DMS53 (cell line): Measurements from ENCODE around the gene POLR1A.

Experiments used
- DNase-seq: peaks from one replicate; lab custom pipeline; 2025; lab: John Stamatoyannopoulos, UW

POLR1A gene

GRCh38 chr2:86064006-86064405 is 41.7 kb downstream of the POLR1A start:
- no peak for DNase-seq

DNA sequence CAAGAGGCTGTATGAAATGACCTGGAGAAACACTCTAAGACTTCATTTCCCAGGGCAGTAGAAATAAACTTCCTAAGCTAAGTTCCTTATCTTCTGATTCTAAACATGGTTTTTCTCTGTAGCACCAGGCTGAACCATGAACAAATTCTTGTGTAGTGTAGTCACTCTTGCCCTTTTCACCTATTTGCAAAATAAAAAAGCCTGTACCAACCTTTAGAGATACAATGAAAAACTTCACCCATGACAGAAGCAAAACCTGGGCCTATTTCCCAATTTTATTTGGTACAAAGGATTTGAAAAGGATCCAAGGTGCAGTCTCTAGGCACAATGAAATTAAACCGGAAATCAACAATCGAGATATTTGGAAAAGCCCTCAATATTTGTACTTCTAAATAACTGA is 43.6 kb downstream of the POLR1A start:
- no peak for DNase-seq

DNA sequence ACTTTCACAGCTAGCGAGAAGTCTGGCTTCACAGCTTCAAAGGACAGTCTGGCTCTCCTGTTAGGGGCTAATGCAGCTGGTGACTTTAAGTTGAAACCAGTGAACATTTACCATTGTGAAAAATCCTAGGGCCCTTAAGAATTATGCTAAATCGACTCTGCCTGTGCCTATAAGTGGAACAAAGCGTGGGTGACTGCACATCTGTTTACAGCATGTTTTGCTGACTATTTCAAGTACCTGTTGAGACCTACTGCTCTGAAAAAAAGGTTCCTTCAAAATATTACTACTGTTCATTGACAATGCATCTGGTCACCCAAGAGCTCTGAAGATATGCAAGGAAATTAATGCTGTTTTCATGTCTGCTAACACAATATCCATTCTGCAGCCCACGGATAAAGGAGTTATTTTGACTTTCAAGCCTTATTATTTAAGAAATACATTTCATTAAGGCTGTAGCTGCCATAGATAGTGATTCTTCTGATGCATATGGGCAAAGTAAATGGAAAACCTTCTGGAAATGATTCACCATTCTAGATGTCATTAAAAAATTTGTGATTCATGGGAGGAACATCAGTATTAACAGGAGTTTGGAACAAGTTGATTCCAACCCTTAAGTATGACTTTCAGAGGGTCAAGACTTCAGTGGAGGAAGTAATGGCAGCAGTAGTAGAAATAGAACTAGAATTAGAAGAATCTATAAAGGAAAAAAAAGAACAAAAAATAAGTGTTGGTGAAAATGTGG is 48.9 kb downstream of the POLR1A start:
- no peak for DNase-seq

DNA sequence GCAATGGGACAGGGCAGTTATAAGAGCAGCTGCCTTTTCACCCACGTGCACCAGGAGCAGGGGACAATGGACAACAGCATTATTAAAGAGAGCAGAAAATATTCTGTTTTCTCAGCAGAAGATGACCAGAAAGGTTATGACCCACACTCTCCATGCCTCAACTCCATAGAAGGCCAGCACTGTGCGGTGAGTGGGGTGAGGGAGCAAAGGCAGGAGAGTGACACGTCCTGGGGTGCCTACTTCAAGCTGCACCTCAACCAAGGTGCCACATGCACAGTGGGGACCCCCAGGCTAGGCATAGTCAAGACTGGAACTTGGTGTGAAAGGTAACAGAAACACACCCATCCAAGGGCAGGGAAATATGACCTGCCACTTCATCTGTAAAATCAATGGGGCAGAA is 50.4 kb downstream of the POLR1A start:
- DNase-seq = no peak

DNA sequence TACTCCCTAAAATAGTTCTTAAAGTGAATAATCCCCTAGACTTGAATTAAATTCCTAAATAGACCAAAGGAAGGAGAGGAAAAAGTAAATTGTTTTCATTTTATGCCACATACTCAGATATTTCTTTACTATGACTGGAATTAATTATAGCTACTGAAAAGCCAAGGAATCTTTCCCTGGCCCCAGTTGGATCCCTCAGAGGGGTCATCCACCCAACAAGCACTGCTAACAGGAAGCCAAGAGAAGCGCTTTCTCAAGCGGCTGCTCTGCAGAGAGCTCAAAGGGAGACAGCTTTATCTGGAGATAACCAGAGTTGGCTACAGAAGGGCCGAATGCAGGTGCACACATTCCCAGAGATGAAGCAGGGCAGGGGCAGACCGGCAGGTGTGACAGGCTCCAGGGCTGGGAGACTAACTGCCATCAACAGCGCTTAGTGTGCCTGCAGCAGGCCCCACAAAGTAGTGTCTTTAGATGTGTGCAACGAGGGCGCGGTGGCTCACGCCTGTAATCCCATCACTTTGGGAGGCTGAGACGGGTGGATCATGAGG is 51.1 kb downstream of the POLR1A start:
- no peak for DNase-seq

- DNase-seq = no peak
Measured at GRCh38 chr2:86053166-86053565, 52.5 kb downstream of the POLR1A start.

DNA sequence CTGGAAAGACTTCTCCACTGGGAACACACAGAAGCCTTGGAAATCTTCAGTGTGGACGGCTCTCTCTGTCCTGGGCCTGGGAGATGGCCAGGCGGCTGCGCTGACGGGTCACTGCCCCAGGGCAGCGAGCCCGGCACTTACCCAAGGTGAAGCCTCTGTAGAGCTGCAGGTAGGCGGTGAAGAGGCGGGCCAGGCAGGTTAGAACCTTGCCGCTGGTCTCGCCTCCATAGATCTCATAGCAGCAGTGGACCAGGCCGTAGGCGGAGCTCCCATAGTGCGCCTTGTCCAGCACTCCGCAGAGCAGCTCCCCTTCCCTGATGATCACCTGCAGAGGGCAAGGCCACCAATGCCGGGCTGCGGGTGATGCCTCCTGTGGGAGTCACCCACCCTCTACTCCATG is 53.0 kb downstream of the POLR1A start:
- no peak for DNase-seq

DNA sequence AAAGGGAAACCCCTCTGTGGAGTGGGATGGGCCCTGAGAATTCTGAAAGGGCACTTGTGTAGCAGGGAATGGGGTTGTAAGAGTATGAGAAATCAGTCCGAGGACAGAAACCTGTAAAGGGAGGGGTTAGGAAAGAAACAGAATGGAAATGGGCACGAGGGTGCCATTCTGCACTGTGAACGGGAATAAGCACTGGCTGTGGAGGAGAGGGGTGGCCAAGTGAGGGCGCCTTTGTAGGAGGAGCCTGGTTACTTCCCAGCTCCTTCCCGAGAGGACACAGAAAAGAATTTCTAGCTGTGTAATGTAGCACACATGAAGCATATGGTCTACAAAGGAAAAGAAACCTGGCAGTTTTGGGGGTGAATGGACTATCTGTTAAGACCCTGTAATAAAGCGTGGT is 53.4 kb downstream of the POLR1A start:
- no peak for DNase-seq

DNA sequence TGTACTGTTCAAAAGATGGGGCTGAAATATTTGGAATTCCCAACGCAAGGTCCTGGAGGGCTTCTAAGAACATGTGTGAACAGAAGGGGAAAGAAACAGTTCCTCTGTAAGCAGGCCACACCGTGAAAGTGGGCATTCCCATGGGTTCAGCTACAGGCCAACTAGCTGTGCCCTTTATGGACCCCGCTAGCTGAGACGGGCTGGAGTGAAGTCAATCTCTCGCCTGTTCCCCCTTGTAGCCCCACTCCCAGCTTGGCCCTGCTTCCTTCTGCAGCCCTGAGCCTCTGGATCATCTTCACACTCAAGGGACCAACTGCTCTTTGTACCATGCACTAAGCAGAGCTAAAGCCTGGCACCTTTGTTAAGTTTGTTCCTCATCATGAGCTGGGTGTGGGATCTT is 55.4 kb downstream of the POLR1A start:
- DNase-seq = no peak

DNA sequence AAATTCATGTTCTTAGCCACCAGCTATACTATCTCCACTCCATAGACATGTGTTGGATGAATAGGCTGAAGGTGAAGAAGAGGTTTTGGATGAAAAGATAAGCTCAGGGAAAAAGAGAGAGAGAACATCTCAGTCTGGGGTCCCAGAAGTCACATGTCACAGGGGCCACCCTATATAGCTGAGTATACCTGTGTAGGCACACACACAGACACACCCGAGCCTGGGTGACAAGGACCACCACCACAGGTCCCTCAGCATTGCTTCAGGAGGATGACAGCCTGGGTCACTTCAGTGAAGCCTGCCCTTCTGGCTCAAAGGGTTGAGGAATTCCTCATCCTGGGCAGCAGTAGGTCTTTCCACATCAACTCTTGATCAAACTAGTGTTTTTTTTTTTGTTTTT is 56.2 kb downstream of the POLR1A start:
- no peak for DNase-seq

DNA sequence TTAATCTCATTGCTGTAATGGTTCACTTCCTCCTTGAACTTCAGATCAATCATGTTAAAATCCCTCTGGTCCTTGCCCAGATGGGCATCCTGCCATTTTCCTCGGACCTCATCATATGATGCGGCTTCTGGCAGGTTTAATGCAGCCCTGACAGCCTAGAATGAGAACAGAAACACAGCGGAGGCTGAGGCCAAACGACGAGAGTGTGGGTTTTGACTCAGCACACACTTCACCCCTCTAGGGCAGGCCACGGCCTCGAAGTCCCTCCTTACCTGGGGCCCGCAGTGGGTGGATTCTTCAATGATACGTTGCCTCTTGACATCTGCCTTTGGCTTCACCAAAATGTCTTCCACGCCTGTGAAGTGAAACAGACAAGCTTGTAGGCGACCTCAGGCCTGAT is 56.8 kb downstream of the POLR1A start:
- DNase-seq = no peak

- DNase-seq = no peak
Measured at GRCh38 chr2:86048383-86048701, 57.3 kb downstream of the POLR1A start.

DNA sequence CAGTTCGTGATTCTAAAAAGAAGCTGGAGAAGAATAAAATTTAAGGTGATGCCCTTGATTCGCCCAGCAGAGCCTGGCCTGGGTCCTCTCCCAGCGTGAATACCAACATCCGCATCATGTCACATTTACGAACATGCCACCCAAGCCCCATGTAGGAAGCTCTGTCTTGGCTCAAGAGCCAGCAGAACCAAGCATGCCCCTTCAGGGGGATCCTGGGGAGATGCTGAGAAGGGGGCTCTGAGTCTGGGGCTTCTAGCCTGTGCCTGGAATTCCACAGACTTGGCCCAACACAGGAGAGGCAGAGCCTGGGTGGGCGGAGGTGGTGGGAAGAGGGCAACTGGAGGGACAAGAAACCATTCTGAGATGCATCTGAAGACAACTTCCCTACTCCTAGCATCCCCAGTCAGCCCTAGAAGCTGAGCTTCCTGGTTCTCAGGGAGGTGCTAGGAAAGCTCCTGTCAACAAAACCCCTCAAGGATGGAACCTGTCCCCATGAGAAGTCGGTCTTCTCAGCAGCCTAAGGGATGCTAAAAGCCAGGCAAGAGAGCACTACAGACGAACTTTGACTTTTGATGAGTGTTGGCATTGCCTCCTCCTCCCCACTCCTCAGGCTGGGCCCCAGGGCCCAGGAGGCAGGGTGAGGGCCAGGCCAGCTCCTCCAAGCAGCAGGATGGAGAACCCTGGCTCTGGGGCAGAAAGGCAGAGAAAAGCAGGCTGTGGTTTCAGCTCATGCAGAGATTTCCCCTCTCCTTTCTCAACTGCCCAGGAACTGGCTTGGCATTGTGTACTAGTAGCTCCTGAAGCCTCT is 57.9 kb downstream of the POLR1A start:
- DNase-seq = no peak

DNA sequence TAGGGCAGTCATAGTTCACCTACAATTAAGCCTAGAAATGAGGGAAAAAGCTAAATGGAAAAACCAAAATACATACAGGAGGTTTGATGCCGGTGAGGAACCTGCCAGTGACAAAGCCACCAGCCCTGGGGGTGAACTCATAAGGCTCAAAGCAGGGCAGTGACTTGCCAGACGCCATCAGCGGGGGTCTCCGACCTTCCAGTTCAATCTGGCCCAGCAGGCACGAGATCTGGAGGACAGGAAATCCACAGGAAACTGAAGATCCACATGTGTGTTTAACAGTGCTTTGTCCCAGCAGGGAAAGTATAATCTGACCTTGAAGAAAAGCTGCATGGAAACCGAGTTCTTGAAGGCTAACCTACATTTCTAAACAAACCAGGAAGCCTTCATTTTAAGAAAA is 60.1 kb downstream of the POLR1A start:
- no peak for DNase-seq

- DNase-seq = no peak
Measured at GRCh38 chr2:86044614-86045013, 61.1 kb downstream of the POLR1A start.

- DNase-seq = no peak
Measured at GRCh38 chr2:86044045-86044444, 61.6 kb downstream of the POLR1A start.

DNA sequence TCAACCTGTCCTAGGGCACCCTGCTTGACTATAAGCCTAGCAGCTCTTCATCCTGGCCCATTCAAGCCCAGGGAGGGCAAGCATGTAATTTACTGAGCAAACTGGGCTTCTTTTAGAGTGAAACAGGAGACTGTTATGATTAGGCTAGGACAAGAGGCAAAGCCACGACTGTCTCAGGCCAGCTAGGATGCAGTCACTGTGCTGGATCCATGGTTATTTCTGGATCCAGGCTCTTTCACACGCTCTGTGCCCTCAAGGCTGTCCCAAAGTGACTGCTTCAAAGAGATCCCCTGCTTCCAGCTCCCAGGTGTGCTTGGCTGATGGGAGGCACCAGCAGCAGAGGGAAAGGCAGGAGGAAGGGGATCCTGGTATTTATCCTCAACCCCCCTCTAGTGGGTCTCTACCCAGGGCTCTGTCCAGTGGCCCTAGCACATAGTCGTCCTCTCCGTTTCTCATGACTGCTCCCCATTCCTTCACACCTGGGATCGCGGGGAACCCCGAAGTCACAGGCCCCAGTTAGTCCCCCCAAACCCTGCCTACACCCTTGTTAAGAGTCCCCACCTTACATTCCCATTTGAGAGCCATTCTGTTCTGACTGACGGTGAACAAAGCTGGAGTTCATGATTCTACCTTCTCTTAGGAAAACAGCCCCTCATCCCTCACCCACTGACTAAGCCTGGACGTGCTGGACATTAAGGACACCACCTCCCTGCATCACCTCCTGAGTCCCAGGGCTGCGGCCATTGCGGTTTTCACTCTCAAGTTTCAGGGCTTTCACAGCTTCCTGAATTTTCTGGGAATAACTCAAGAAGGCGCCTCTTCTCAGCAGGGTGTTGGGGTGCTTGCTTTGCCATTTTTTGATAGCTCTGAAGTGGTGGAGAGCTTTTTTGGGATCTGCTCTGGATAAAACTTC is 63.2 kb downstream of the POLR1A start:
- DNase-seq = no peak

DNA sequence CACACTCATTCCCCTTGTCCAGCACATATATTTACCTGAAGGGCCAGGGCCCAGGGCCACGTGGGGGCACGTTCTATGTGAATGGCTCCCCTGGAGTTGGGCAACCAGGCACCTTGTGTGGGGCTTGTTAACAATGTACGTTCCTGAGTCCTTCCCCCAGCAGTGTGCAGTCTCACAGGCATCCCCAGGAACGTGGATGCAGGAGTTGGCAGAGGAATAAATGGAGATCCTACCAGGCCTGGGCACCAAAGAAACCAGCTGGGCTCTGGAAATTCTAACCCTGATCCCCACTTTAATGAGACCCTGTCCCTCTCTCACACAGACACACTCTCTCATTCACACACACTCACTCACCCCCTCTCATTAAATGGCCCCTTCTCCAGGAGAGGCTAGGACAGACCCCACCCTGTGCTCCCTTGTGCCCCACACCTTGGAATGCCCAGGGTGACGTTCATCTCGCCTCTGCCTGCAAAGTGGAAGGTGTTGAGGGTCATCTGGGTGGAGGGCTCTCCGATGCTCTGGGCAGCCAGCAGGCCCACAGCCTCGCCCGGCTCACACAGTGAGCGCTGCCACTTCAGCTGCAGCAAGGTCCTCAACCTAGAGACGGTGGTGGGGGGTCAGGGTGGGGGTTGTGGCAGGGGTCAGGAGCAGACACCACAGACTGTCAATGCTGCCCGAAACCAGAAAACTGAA is 65.6 kb downstream of the POLR1A start:
- DNase-seq = no peak

DNA sequence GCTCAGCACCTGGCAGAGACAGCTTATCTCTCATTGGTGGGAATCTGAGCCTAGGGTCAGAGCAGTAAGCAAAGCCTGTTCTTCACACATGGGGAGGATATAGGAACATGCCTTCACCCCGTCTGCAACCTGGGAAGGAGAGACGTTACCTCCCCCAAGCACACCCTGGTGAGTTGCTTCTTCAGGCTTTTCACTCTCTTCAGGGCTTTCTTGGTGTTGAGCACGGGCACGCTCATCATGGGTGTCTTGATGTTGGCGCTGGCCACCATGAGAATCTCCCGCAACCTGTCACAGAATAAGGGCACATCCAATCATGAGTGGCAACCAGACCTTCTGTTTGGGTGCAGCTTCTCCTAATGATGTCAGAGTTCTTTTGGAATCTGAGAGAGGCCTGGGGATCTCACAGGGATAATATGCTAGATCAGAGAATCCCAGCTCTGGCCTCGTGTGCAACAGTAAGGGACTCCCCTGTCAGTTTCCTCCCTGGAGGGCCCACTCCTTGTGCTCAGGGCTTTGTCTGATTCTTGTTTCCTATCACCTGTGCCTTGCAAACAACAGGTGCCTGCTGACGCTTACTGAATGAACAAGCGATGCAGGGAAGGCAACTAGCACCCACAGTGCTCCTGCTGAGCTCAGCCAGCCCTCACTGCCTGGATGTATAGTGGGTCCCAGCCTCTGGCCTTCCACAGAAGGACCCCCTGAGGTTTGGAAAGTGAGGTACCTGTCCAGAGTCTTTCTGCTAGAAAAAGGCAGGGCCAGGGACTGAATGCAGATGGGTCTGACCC is 66.3 kb downstream of the POLR1A start:
- no peak for DNase-seq

GRCh38 chr2:86038291-86039081 is 67.2 kb downstream of the POLR1A start:
- no peak for DNase-seq
